HepG2 (cell line): Measurements from ENCODE around the gene ARL9. TPM values are rescaled to one million over a fixed set of nuclear protein-coding genes. Genes with fewer than 3 reads are reported as not detected.

Experiments used
- ATAC-seq: fragments of 200-7000 bp; cut with Tn5 transposase; 3 replicates; pipeline ENCODE4 v1.9.1; 2020; ENCODE audit warnings: mild to moderate bottlenecking, moderate library complexity
- BruUV-seq: library from RNA; stranded (reverse); fragments of 400-500 nt; replicated peaks from 2 replicates; lab custom pipeline; 2021; lab: Mats Ljungman, UMichigan
- CTCF ChIA-PET: fragments of 300-600 bp; formaldehyde crosslinking; extraction: SDS; loops from one replicate; lab custom pipeline; 2021; ENCODE audit warnings: low total read pairs, inconsistent platforms, low intra/inter-chr PET ratio; lab: Yijun Ruan, JAX
- POLR2A ChIA-PET: fragments of 350-600 bp; sonication (Branson Sonifier 250); formaldehyde crosslinking; loops from one replicate; lab custom pipeline; 2020; ENCODE audit warnings: antibody characterized with exemption, inconsistent platforms; lab: Yijun Ruan, JAX
- DNase-seq: peaks from one replicate; pipeline ENCODE4 v3.0.0-alpha.2; 2015; ENCODE audit warnings: low spot score
- FAIRE-seq: peaks from 3 replicates; lab custom pipeline; 2011; peaks lifted over from hg19 to GRCh38; lab: Jason Lieb, UNC
- H2AFZ ChIP-seq: one replicate; pipeline ENCODE4 v1.6.1; 2011; ENCODE audit warnings: low read length, inconsistent platforms
- H3K27ac ChIP-seq: fragments of 300-600 bp; 3 replicates; pipeline ENCODE4 v1.8.0; 2011; ENCODE audit warnings: mixed run types, mild to moderate bottlenecking, mixed read lengths, low read length, inconsistent platforms; ENCODE audit not compliant: insufficient read depth; ENCODE audit errors: extremely low read length
- H3K27me3 ChIP-seq, 2 experiments: fragments of 200-600 bp in 1 of 2; 2 replicates in 1 of 2; 3 replicates in 1 of 2; pipeline versions ENCODE4 v1.6.0 to v1.8.0; 2011; ENCODE audit warnings: low read length in 2 of 2, mild to moderate bottlenecking in 2 of 2, moderate library complexity in 2 of 2, inconsistent platforms in 1 of 2; ENCODE audit not compliant: insufficient read depth in 2 of 2, control insufficient read depth in 1 of 2
- H3K36me3 ChIP-seq, 2 experiments: fragments of 200-600 bp in 1 of 2; replicated peaks in 1 of 2; 2 replicates in 1 of 2; 3 replicates in 1 of 2; pipeline versions ENCODE4 v1.5.1 to v1.8.0; 2011; ENCODE audit warnings: low read length in 2 of 2, inconsistent platforms in 1 of 2; ENCODE audit not compliant: insufficient read depth in 2 of 2, control insufficient read depth in 1 of 2
- H3K4me1 ChIP-seq: 2 replicates; pipeline ENCODE4 v1.5.1; 2012; ENCODE audit warnings: low read length, inconsistent platforms; ENCODE audit not compliant: insufficient read depth
- H3K4me2 ChIP-seq: 2 replicates; pipeline ENCODE4 v1.6.0; 2011; ENCODE audit warnings: low read depth, low read length, inconsistent platforms
- H3K4me3 ChIP-seq, 3 experiments: fragments of 200-600 bp in 1 of 3; sonication (generic), shearing (Covaris generic) in 1 of 3; replicated peaks in 1 of 3; 2 replicates each; pipeline ENCODE4 v1.5.1; 2011 to 2016; ENCODE audit warnings: low read length in 3 of 3, inconsistent platforms in 2 of 3, low read depth in 2 of 3, mild to moderate bottlenecking in 2 of 3, control low read depth in 1 of 3, mixed read lengths in 1 of 3; ENCODE audit not compliant: insufficient read depth in 1 of 3
- H3K79me2 ChIP-seq: one replicate; pipeline ENCODE4 v1.6.1; 2011; ENCODE audit warnings: low read length, inconsistent platforms; ENCODE audit not compliant: insufficient read depth
- H3K9ac ChIP-seq: 2 replicates; pipeline ENCODE4 v1.6.0; 2011; ENCODE audit warnings: mild to moderate bottlenecking, low read depth, low read length, inconsistent platforms; ENCODE audit not compliant: insufficient read depth
- H3K9me3 ChIP-seq: 2 replicates; pipeline ENCODE4 v1.5.1; 2012; ENCODE audit warnings: mild to moderate bottlenecking, low read length
- H4K20me1 ChIP-seq: 2 replicates; pipeline ENCODE4 v1.6.0; 2011; ENCODE audit warnings: inconsistent platforms, mild to moderate bottlenecking, low read length, moderate library complexity; ENCODE audit not compliant: insufficient read depth
- FOXO1 ChIP-seq: sonication (generic); formaldehyde crosslinking; IDR thresholded peaks from 2 replicates; pipeline ENCODE4 v1.4.0; 2020; ENCODE audit warnings: missing genetic modification reagents
- KLF16 ChIP-seq, 2 experiments: sonication (generic) in 1 of 2; formaldehyde crosslinking in 1 of 2; IDR thresholded peaks; 2 replicates each; pipeline versions ENCODE4 v1.6.1 to v1.8.0; 2016 to 2023; ENCODE audit warnings: missing genetic modification reagents in 2 of 2, missing compliant biosample characterization in 1 of 2
- NRL ChIP-seq: sonication (generic); formaldehyde crosslinking; IDR thresholded peaks from 2 replicates; pipeline ENCODE4 v1.5.0; 2020; ENCODE audit warnings: missing genetic modification reagents, mild to moderate bottlenecking, moderate library complexity, borderline replicate concordance
- REPIN1 ChIP-seq: sonication (generic); formaldehyde crosslinking; IDR thresholded peaks from 2 replicates; pipeline ENCODE4 v1.8.0; 2022; ENCODE audit warnings: missing genetic modification reagents, low read depth, mild to moderate bottlenecking, borderline replicate concordance
- RFX3 ChIP-seq: IDR thresholded peaks from 2 replicates; pipeline ENCODE4 v1.6.1; 2016; ENCODE audit warnings: missing biosample characterization, missing genetic modification reagents
- SNAPC2 ChIP-seq: sonication (generic); formaldehyde crosslinking; IDR thresholded peaks from 2 replicates; pipeline ENCODE4 v1.8.1; 2022; ENCODE audit warnings: mild to moderate bottlenecking, missing genetic modification reagents
- SNAPC5 ChIP-seq: sonication (generic); formaldehyde crosslinking; IDR thresholded peaks from 2 replicates; pipeline ENCODE4 v1.8.1; 2023; ENCODE audit warnings: mild to moderate bottlenecking, missing genetic modification reagents, borderline replicate concordance
- TFDP2 ChIP-seq: sonication (generic); formaldehyde crosslinking; IDR thresholded peaks from 2 replicates; pipeline ENCODE4 v1.4.0; 2020; ENCODE audit warnings: missing genetic modification reagents
- TSC22D2 ChIP-seq: sonication (generic); formaldehyde crosslinking; IDR thresholded peaks from 2 replicates; pipeline ENCODE4 v1.5.1; 2020; ENCODE audit warnings: missing genetic modification reagents, mild to moderate bottlenecking, borderline replicate concordance
- UBTF ChIP-seq: sonication (generic); formaldehyde crosslinking; IDR thresholded peaks from 2 replicates; pipeline ENCODE4 v1.4.0; 2020; ENCODE audit warnings: mild to moderate bottlenecking, missing genetic modification reagents
- ZFP36L2 ChIP-seq: sonication (generic); formaldehyde crosslinking; IDR thresholded peaks from 2 replicates; pipeline ENCODE4 v1.4.0; 2020; ENCODE audit warnings: missing genetic modification reagents
- ZFP37 ChIP-seq: sonication (generic); formaldehyde crosslinking; IDR thresholded peaks from 2 replicates; pipeline ENCODE4 v1.4.0; 2020; ENCODE audit warnings: missing genetic modification reagents, borderline replicate concordance
- ZFP90 ChIP-seq: sonication (generic); formaldehyde crosslinking; IDR thresholded peaks from 2 replicates; pipeline ENCODE4 v1.8.0; 2022; ENCODE audit warnings: missing genetic modification reagents, mild to moderate bottlenecking, inconsistent platforms, borderline replicate concordance
- WGBS: methylation state at CpG from one replicate; pipeline ENCODE4 v1.1.6; 2017; ENCODE audit warnings: low lambda C conversion rate; 5-methylcytosine and 5-hydroxymethylcytosine counted together
- in situ Hi-C: cut with HindIII; loops from 2 replicates; pipeline ENCODE4 v1.10.0; 2017; ENCODE audit warnings: low pct_unique_long_range_greater_than_20kb; ENCODE audit not compliant: extremely low pct_ligation_motif_present
- intact Hi-C: fragments of 100-400 bp; cut with micrococcal nuclease; formaldehyde crosslinking; loops from one replicate; pipeline ENCODE4 v1.10.0; 2022; ENCODE audit not compliant: unreplicated experiment
- polyA plus RNA-seq, 8 experiments: library from polyadenylated mRNA; depleted of rRNA in 3 of 8; stranded (reverse) in 7 of 8; unstranded in 1 of 8; fragments of >200 nt; fragmentation: Illumina TruSeq in 4 of 8; extraction: Trizol in 4 of 8; gene quantifications; 2 replicates each; pipeline versions ENCODE4 v1.2.1 to v1.2.3, GENCODE V29; 2011 to 2016; ENCODE audit warnings: low read depth in 4 of 8, missing spikeins in 1 of 8, mixed read lengths in 1 of 8; ENCODE audit not compliant: insufficient read depth in 1 of 8
- total RNA-seq, 5 experiments: library from RNA; depleted of rRNA; stranded (reverse); fragments of >200 nt; fragmentation: Illumina TruSeq; extraction: Trizol; gene quantifications; 2 replicates each; pipeline ENCODE4 v1.2.3, GENCODE V29; 2016; ENCODE audit warnings: low read depth in 1 of 5

ARL9 gene
- total and polyA plus RNA-seq, 2 of the 13 experiments (the other 11 are each of a cell fraction or from before 2014, with no cell fraction given), result not detected

- TF ChIP-seq KLF16 (CRISPR knock-in tag; IDR thresholded peaks at IDR 0.05) (peak in 1 of 2 experiments; percentile 78; a peak in 1 of 4 replicates), ZFP90 (CRISPR knock-in tag) (peak; percentile 44; the same call in 1 of the 2 replicates), FOXO1 (CRISPR knock-in tag) (peak; percentile 41; the same call in 1 of the 2 replicates), SNAPC2 (CRISPR knock-in tag) (no peak), TFDP2 (CRISPR knock-in tag) (peak; percentile 66), NRL (CRISPR knock-in tag) (no peak), TSC22D2 (peak; percentile 52; the same call in 1 of the 2 replicates)
These were observed 39.1 kb downstream of the ARL9 start (continued) for GRCh38 chr4:56544573-56545131.

GRCh38 chr4:56550642-56551041 lies 45.1 kb downstream of the ARL9 start:
- Histone ChIP-seq H3K79me2 (no peaks in the 10 kb centered on the region), H2AFZ (no peak overlapping the region), H3K9me3 (no peaks in the 10 kb centered on the region), H3K4me3 (no peak overlapping the region), H3K4me1 (no peaks in the 10 kb centered on the region), H3K36me3 (no peaks in the 10 kb centered on the region), H3K9ac (no peak overlapping the region), H3K4me2 (no peak overlapping the region), H3K27ac (no peak overlapping the region), H3K27me3 (peaks cover 0 to 2% of the 10 kb centered on the region in 2 experiments; a peak in 1 of 5 replicates), H4K20me1 (no peaks in the 10 kb centered on the region)
- WGBS, result 22% methylated on average over 8 of the region's 8 CpGs
- in situ Hi-C loops (no loop called here), intact Hi-C loops (no loop called here)
- TF ChIP-seq ZFP37, result no peak
- no peak for TF ChIP-seq SNAPC5 (CRISPR knock-in tag)
- TF ChIP-seq UBTF (CRISPR knock-in tag), result no peak
- no peak for TF ChIP-seq ZFP36L2 (CRISPR knock-in tag)
- TF ChIP-seq RFX3 (CRISPR knock-in tag), result no peak
- no peak for TF ChIP-seq REPIN1 (CRISPR knock-in tag)
- BruUV-seq, result no TSS peak
- DNase-seq (no peak), ATAC-seq (no peak), FAIRE-seq (no peak)
- ChIA-PET POLR2A (no interaction called here), CTCF (no interaction called here)
